PFSK-1 (cell line): ENCODE measurements around the gene BAG5.

Experiments used
- FOXP2 ChIP-seq: optimal IDR thresholded peaks from 2 replicates; pipeline ENCODE3; 2011; ENCODE audit warnings: borderline replicate concordance, control low read depth, inconsistent platforms; ENCODE audit not compliant: insufficient read depth; ENCODE audit errors: extremely low read length, extremely low read depth
- POLR2AphosphoS5 ChIP-seq: IDR thresholded peaks from 2 replicates; pipeline ENCODE4 v1.6.1; 2012; ENCODE audit warnings: low read depth, mild to moderate bottlenecking, control low read depth, low read length, moderate library complexity
- SIN3A ChIP-seq: IDR thresholded peaks from 2 replicates; pipeline ENCODE4 v1.6.1; 2012; ENCODE audit warnings: mild to moderate bottlenecking, low read length, moderate library complexity, borderline replicate concordance; ENCODE audit not compliant: insufficient read depth
- TAF1 ChIP-seq: IDR thresholded peaks from 2 replicates; pipeline ENCODE4 v1.6.1; 2012; ENCODE audit warnings: low read length, control low read depth, borderline replicate concordance; ENCODE audit not compliant: insufficient read depth
- TF ChIP-seq, protein P1 (sequence below), 2 experiments: IDR thresholded peaks; 2 replicates each; pipeline versions ENCODE4 v1.6.1 to v1.8.0; 2011 to 2012; ENCODE audit warnings: low read depth in 2 of 2, low read length in 2 of 2, control low read depth in 1 of 2, inconsistent platforms in 1 of 2, mild to moderate bottlenecking in 1 of 2, moderate library complexity in 1 of 2; ENCODE audit not compliant: insufficient read depth in 1 of 2

- no peak for TF ChIP-seq SIN3A
- TF ChIP-seq TAF1, result no peak
- TF ChIP-seq, protein P1, sequence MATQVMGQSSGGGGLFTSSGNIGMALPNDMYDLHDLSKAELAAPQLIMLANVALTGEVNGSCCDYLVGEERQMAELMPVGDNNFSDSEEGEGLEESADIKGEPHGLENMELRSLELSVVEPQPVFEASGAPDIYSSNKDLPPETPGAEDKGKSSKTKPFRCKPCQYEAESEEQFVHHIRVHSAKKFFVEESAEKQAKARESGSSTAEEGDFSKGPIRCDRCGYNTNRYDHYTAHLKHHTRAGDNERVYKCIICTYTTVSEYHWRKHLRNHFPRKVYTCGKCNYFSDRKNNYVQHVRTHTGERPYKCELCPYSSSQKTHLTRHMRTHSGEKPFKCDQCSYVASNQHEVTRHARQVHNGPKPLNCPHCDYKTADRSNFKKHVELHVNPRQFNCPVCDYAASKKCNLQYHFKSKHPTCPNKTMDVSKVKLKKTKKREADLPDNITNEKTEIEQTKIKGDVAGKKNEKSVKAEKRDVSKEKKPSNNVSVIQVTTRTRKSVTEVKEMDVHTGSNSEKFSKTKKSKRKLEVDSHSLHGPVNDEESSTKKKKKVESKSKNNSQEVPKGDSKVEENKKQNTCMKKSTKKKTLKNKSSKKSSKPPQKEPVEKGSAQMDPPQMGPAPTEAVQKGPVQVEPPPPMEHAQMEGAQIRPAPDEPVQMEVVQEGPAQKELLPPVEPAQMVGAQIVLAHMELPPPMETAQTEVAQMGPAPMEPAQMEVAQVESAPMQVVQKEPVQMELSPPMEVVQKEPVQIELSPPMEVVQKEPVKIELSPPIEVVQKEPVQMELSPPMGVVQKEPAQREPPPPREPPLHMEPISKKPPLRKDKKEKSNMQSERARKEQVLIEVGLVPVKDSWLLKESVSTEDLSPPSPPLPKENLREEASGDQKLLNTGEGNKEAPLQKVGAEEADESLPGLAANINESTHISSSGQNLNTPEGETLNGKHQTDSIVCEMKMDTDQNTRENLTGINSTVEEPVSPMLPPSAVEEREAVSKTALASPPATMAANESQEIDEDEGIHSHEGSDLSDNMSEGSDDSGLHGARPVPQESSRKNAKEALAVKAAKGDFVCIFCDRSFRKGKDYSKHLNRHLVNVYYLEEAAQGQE (IDR thresholded peaks at IDR 0.05; ENCODE audit: insufficient read depth in 1 of 2, low read depth in 2 of 2, low read length in 2 of 2), result no peak
- no peak for TF ChIP-seq POLR2AphosphoS5
- TF ChIP-seq FOXP2, result no peak
Measured at GRCh38 chr14:103534576-103535061, 27.8 kb downstream of the BAG5 start.
